Stomach smooth muscle (tissue), 2 donors: ENCODE results near the gene TNKS2.
"Not testable (repeated sequence)": the region's sequence is repeated elsewhere in the genome, so short reads cannot be mapped to it uniquely, and the experiment has no call there.

Experiments
- H3K27ac ChIP-seq: one replicate; pipeline ENCODE4 v1.7.0; 2013; ENCODE audit warnings: mild to moderate bottlenecking, low read length, inconsistent platforms
- H3K27me3 ChIP-seq, 2 donors: one replicate each; pipeline ENCODE4 v1.7.0; 2013; ENCODE audit warnings: low read length in 2 of 2; ENCODE audit not compliant: insufficient read depth in 2 of 2, control insufficient read depth in 1 of 2
- H3K36me3 ChIP-seq, 2 donors: one replicate each; pipeline ENCODE4 v1.7.0; 2013; ENCODE audit warnings: low read length in 2 of 2; ENCODE audit not compliant: control insufficient read depth in 2 of 2, insufficient read depth in 2 of 2
- H3K4me1 ChIP-seq: one replicate; pipeline ENCODE4 v1.7.0; 2013; ENCODE audit warnings: low read length; ENCODE audit not compliant: control insufficient read depth, insufficient read depth
- H3K4me3 ChIP-seq, 2 donors: one replicate each; pipeline ENCODE4 v1.7.0; 2013; ENCODE audit warnings: low read length in 2 of 2
- H3K9ac ChIP-seq, 2 donors: one replicate each; pipeline ENCODE4 v1.7.0; 2013; ENCODE audit warnings: low read length in 2 of 2, mild to moderate bottlenecking in 1 of 2
- H3K9me3 ChIP-seq, 2 donors: one replicate each; pipeline ENCODE4 v1.7.0; 2013; ENCODE audit warnings: low read length in 2 of 2; ENCODE audit not compliant: control insufficient read depth in 2 of 2
- donor health status: healthy.
- donor health status: Pancreatic carcinoma.

The TNKS2 gene

GRCh38 chr10:91887272-91888076 is 89.2 kb downstream of the TNKS2 start:
- peaks cover 0 to 2% of the 10 kb centered on the region in 2 donors for H3K27me3 ChIP-seq
- H3K4me1 ChIP-seq, result peaks cover 11% of the 10 kb centered on the region
- H3K36me3 ChIP-seq, result no peaks in the 10 kb centered on the region
- peak overlapping the region; percentile 56 to 63 for H3K9ac ChIP-seq
- H3K9me3 ChIP-seq, result no peaks in the 10 kb centered on the region
- peak overlapping the region; percentile 58 to 78 for H3K4me3 ChIP-seq
- H3K27ac ChIP-seq, result no peak overlapping the region

GRCh38 chr10:91891125-91892001 is 93.1 kb downstream of the TNKS2 start:
- no peaks in the 10 kb centered on the region for H3K9me3 ChIP-seq
- H3K9ac ChIP-seq, result no peak overlapping the region
- no peak overlapping the region for H3K27ac ChIP-seq
- H3K36me3 ChIP-seq, result no peaks in the 10 kb centered on the region
- H3K4me1 ChIP-seq, result no peaks in the 10 kb centered on the region
- H3K27me3 ChIP-seq, result peaks cover 0 to 2% of the 10 kb centered on the region in 2 donors
- H3K4me3 ChIP-seq, result no peak overlapping the region

GRCh38 chr10:91893051-91893450 is 94.8 kb downstream of the TNKS2 start:
- Histone ChIP-seq H3K4me3 (no peak overlapping the region), H3K27ac (no peak overlapping the region), H3K4me1 (no peaks in the 10 kb centered on the region), H3K36me3 (no peaks in the 10 kb centered on the region), H3K9ac (no peak overlapping the region), H3K9me3 (no peaks in the 10 kb centered on the region), H3K27me3 (peaks cover 0 to 2% of the 10 kb centered on the region in 2 donors)

- not testable (repeated sequence) for H3K36me3 ChIP-seq, H3K4me1 ChIP-seq, H3K27me3 ChIP-seq, H3K4me3 ChIP-seq, H3K9ac ChIP-seq, H3K9me3 ChIP-seq, H3K27ac ChIP-seq
Measured at GRCh38 chr10:91894261-91894685, 96.0 kb downstream of the TNKS2 start.

GRCh38 chr10:91896212-91896756 is 98.1 kb downstream of the TNKS2 start:
- Histone ChIP-seq H3K4me3 (no peak overlapping the region), H3K27ac (no peak overlapping the region), H3K9me3 (no peaks in the 10 kb centered on the region), H3K27me3 (no peaks in the 10 kb centered on the region), H3K4me1 (no peaks in the 10 kb centered on the region), H3K9ac (no peak overlapping the region), H3K36me3 (no peaks in the 10 kb centered on the region)

GRCh38 chr10:91897421-91897820 is 99.2 kb downstream of the TNKS2 start:
- H3K9ac ChIP-seq, result no peak overlapping the region
- no peaks in the 10 kb centered on the region for H3K9me3 ChIP-seq
- H3K4me3 ChIP-seq, result no peak overlapping the region
- H3K27me3 ChIP-seq, result no peaks in the 10 kb centered on the region
- H3K4me1 ChIP-seq, result no peaks in the 10 kb centered on the region
- no peak overlapping the region for H3K27ac ChIP-seq
- no peaks in the 10 kb centered on the region for H3K36me3 ChIP-seq

- H3K4me1 ChIP-seq, result no peaks in the 10 kb centered on the region
- no peaks in the 10 kb centered on the region for H3K27me3 ChIP-seq
- H3K9me3 ChIP-seq, result no peaks in the 10 kb centered on the region
- H3K36me3 ChIP-seq, result no peaks in the 10 kb centered on the region
- H3K27ac ChIP-seq, result no peak overlapping the region
- H3K9ac ChIP-seq, result no peak overlapping the region
- no peak overlapping the region for H3K4me3 ChIP-seq
Measured at GRCh38 chr10:91901784-91902677, 103.8 kb downstream of the TNKS2 start.

- H3K4me3 ChIP-seq, result no peak overlapping the region
- no peaks in the 10 kb centered on the region for H3K9me3 ChIP-seq
- H3K27ac ChIP-seq, result no peak overlapping the region
- H3K9ac ChIP-seq, result no peak overlapping the region
- no peaks in the 10 kb centered on the region for H3K27me3 ChIP-seq
- peaks cover 5% of the 10 kb centered on the region for H3K4me1 ChIP-seq
- H3K36me3 ChIP-seq, result no peaks in the 10 kb centered on the region
Measured at GRCh38 chr10:91907033-91907594, 108.9 kb downstream of the TNKS2 start.

- H3K4me1 ChIP-seq, result peaks cover 5% of the 10 kb centered on the region
- H3K27ac ChIP-seq, result no peak overlapping the region
- H3K4me3 ChIP-seq, result peak overlapping the region; percentile 38 to 83
- H3K27me3 ChIP-seq, result no peaks in the 10 kb centered on the region
- H3K9me3 ChIP-seq, result no peaks in the 10 kb centered on the region
- no peaks in the 10 kb centered on the region for H3K36me3 ChIP-seq
- H3K9ac ChIP-seq, result peak overlapping the region; percentile 36 to 50
Measured at GRCh38 chr10:91907914-91908336, 109.7 kb downstream of the TNKS2 start.
